OCI-LY3 (cell line): ENCODE measurements around the gene GSTM4.

Experiments used
- H2AFZ ChIP-seq: fragments of 200-600, 300-600 bp; shearing (Covaris generic); 2 replicates; pipeline ENCODE4 v1.6.0; 2014; ENCODE audit warnings: antibody characterized with exemption, low read depth, low read length
- H3K27ac ChIP-seq: fragments of 200-600, 300-600 bp; sonication (generic); 2 replicates; pipeline ENCODE4 v1.5.1; 2014; ENCODE audit warnings: mild to moderate bottlenecking, low read length, moderate library complexity, mixed read lengths
- H3K27me3 ChIP-seq: fragments of 200-600, 300-600 bp; sonication (generic); 2 replicates; pipeline ENCODE4 v1.6.1; 2014; ENCODE audit warnings: low read depth, low read length, mixed read lengths
- H3K36me3 ChIP-seq: fragments of 200-600, 300-600 bp; sonication (generic); replicated peaks from 2 replicates; pipeline ENCODE3; 2014; ENCODE audit warnings: low read depth, low read length, mixed read lengths
- H3K4me1 ChIP-seq: fragments of 300-600, 200-600 bp; sonication (generic); 2 replicates; pipeline ENCODE4 v1.6.1; 2014; ENCODE audit warnings: low read length, mixed read lengths
- H3K4me2 ChIP-seq: fragments of 200-600, 300-600 bp; sonication (generic); 2 replicates; pipeline ENCODE4 v1.6.1; 2014; ENCODE audit warnings: low read length, mixed read lengths
- H3K4me3 ChIP-seq: fragments of 300-600, 200-600 bp; sonication (generic); 2 replicates; pipeline ENCODE4 v1.5.1; 2014; ENCODE audit warnings: antibody characterized with exemption, mild to moderate bottlenecking, low read length, moderate library complexity
- H3K79me2 ChIP-seq: fragments of 300-600, 200-600 bp; shearing (Covaris generic); 2 replicates; pipeline ENCODE4 v1.6.1; 2014; ENCODE audit warnings: mild to moderate bottlenecking, low read length, mixed read lengths
- H3K9ac ChIP-seq: fragments of 300-600, 200-600 bp; shearing (Covaris generic); 2 replicates; pipeline ENCODE4 v1.6.0; 2014; ENCODE audit warnings: mild to moderate bottlenecking, low read length, moderate library complexity
- H3K9me3 ChIP-seq: fragments of 200-600, 300-600 bp; shearing (Covaris generic); 2 replicates; pipeline ENCODE4 v1.6.1; 2014; ENCODE audit warnings: low read length, mixed read lengths; ENCODE audit not compliant: insufficient read depth
- H4K20me1 ChIP-seq: fragments of 200-600, 300-600 bp; sonication (generic); 2 replicates; pipeline ENCODE4 v1.6.1; 2016; ENCODE audit warnings: low read length, mixed read lengths; ENCODE audit not compliant: insufficient read depth
- EZH2phosphoT487 ChIP-seq: fragments of 200-600 bp; shearing (Covaris generic); IDR thresholded peaks from 2 replicates; pipeline ENCODE4 v1.6.1; 2018; ENCODE audit warnings: antibody characterized with exemption, mixed run types, low read depth
- TF ChIP-seq, protein P1 (sequence below): fragments of 200-600, 300-600 bp; sonication (generic); IDR thresholded peaks from 2 replicates; pipeline ENCODE4 v1.5.1; 2014; ENCODE audit warnings: antibody characterized with exemption, low read length, low read depth

Gene GSTM4

DNA sequence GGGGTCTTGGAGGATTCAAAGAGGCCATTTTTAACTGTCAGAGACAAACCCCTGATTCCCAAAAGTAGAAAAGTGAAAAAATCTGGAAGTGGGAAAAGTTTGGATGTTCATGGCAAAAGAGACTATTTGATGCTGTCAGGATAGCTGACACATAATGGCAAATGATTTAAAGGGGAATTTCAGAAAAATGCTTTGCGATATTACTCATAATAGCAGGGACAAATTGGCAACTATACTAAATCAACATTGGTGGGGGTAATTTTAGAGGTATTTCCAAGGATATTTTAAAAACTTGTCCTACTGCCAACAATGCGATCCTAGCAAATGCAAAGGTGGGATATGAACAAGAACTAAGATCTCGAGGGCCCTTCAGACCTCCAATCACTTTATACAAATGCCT is 5.3 kb upstream of the GSTM4 start:
- H3K79me2 ChIP-seq, result no peaks in the 10 kb centered on the region
- no peak overlapping the region for H3K4me2 ChIP-seq
- H3K4me3 ChIP-seq, result no peak overlapping the region
- H2AFZ ChIP-seq, result no peak overlapping the region
- no peak overlapping the region for H3K9ac ChIP-seq
- no peaks in the 10 kb centered on the region for H3K9me3 ChIP-seq
- H3K36me3 ChIP-seq, result no peaks in the 10 kb centered on the region
- H3K27me3 ChIP-seq, result peaks cover 5% of the 10 kb centered on the region
- TF ChIP-seq, protein P1, sequence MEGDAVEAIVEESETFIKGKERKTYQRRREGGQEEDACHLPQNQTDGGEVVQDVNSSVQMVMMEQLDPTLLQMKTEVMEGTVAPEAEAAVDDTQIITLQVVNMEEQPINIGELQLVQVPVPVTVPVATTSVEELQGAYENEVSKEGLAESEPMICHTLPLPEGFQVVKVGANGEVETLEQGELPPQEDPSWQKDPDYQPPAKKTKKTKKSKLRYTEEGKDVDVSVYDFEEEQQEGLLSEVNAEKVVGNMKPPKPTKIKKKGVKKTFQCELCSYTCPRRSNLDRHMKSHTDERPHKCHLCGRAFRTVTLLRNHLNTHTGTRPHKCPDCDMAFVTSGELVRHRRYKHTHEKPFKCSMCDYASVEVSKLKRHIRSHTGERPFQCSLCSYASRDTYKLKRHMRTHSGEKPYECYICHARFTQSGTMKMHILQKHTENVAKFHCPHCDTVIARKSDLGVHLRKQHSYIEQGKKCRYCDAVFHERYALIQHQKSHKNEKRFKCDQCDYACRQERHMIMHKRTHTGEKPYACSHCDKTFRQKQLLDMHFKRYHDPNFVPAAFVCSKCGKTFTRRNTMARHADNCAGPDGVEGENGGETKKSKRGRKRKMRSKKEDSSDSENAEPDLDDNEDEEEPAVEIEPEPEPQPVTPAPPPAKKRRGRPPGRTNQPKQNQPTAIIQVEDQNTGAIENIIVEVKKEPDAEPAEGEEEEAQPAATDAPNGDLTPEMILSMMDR, result no peak
- TF ChIP-seq EZH2phosphoT487, result no peak
- H4K20me1 ChIP-seq, result no peaks in the 10 kb centered on the region
- peaks cover 6% of the 10 kb centered on the region; the same call in 1 of the 2 replicates for H3K4me1 ChIP-seq
- no peak overlapping the region for H3K27ac ChIP-seq

DNA sequence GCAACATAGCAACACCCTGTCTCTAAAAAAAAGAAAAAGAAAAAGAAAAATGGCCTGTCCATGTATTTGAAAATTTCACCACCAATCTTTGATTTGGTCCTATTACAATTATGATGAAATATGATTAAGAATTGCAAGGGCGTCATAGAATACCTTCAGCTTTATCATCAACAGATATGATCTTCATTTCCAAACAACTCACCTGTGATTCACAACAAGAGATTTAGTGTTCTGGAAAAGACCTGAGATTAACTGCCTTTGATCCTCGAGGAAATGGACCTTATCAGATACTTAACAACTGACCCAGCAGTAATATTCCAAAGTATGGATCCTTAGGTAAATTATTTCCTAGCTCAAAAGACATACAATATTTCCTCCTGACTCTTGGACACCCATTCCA is 3.5 kb upstream of the GSTM4 start:
- Histone ChIP-seq H2AFZ (no peak overlapping the region), H3K9ac (no peak overlapping the region), H3K79me2 (no peaks in the 10 kb centered on the region), H3K4me2 (no peak overlapping the region), H3K9me3 (no peaks in the 10 kb centered on the region), H3K4me3 (no peak overlapping the region), H3K36me3 (no peaks in the 10 kb centered on the region), H4K20me1 (no peaks in the 10 kb centered on the region), H3K27me3 (peaks cover 5% of the 10 kb centered on the region), H3K27ac (no peak overlapping the region), H3K4me1 (peaks cover 8% of the 10 kb centered on the region; the same call in 1 of the 2 replicates)
- TF ChIP-seq, protein P1, result no peak
- TF ChIP-seq EZH2phosphoT487, result no peak

DNA sequence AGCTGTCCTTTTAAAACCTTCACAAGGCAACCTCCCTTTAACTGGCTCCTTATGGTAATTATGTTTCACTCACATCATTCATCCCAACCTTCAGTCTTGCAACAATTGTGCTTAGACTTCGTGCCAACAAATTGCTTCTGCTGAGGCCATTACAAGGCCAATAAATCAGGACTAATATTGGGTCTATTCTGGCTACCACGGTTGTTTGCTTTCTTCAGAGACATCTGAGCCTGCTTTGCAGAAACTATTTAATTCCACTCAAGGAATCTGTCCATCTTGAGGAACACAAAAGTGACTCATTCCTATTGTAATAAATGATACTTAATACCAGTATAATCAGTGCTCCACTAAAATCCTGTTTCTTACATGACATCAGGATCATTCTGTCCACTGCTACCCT is 2.6 kb upstream of the GSTM4 start:
- H3K4me1 ChIP-seq, result peaks cover 8% of the 10 kb centered on the region; the same call in 1 of the 2 replicates
- H3K4me3 ChIP-seq, result no peak overlapping the region
- no peak overlapping the region for H2AFZ ChIP-seq
- no peaks in the 10 kb centered on the region for H3K9me3 ChIP-seq
- H3K27me3 ChIP-seq, result peaks cover 5% of the 10 kb centered on the region
- H3K36me3 ChIP-seq, result no peaks in the 10 kb centered on the region
- no peak overlapping the region for H3K27ac ChIP-seq
- H3K79me2 ChIP-seq, result no peaks in the 10 kb centered on the region
- no peak overlapping the region for H3K4me2 ChIP-seq
- no peaks in the 10 kb centered on the region for H4K20me1 ChIP-seq
- no peak overlapping the region for H3K9ac ChIP-seq
- no peak for TF ChIP-seq EZH2phosphoT487
- TF ChIP-seq, protein P1, result no peak

DNA sequence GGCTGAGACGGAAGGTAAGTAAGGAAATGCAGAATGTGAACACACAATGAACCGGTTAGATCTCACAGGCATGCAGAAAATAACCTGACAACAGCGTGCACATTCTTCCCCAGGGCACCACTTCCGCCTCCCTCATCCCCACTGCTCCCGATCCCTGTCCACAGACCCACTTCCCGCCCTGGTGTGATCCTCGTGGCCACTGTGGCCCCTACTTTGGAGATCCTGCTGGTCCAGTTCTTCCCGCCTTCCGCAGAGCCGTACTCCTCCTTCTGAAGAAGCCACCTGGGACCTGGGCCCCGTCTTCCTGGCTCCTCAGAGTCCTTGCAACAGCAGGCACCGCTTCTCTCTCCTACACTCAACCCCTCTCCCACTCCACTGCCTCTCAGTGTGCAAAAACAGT is 1.4 kb upstream of the GSTM4 start:
- H3K79me2 ChIP-seq, result no peaks in the 10 kb centered on the region
- H3K4me3 ChIP-seq, result no peak overlapping the region
- H3K4me1 ChIP-seq, result peaks cover 8% of the 10 kb centered on the region; the same call in 1 of the 2 replicates
- H3K9me3 ChIP-seq, result no peaks in the 10 kb centered on the region
- no peak for TF ChIP-seq EZH2phosphoT487
- no peak overlapping the region for H3K9ac ChIP-seq
- peaks cover 5% of the 10 kb centered on the region for H3K27me3 ChIP-seq
- H2AFZ ChIP-seq, result no peak overlapping the region
- H3K4me2 ChIP-seq, result no peak overlapping the region
- no peaks in the 10 kb centered on the region for H4K20me1 ChIP-seq
- no peak overlapping the region for H3K27ac ChIP-seq
- H3K36me3 ChIP-seq, result no peaks in the 10 kb centered on the region

DNA sequence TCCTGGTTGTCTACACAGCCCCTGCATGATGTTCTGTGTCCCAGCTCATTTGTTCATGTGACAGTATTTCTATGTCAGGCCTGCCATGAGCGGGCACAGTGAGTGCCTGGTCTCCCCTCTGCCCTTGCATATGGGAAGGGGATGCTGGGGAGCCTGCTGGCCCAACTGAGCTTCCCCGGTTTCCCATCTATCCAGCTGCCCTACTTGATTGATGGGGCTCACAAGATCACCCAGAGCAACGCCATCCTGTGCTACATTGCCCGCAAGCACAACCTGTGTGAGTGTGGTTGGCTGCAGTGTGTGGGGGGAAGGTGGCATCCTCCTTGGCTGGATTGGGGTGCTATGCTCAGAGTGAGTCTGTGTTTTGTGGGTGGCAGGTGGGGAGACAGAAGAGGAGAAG is 1.5 kb downstream of the GSTM4 start:
- Histone ChIP-seq H3K27me3 (no peaks in the 10 kb centered on the region; the same call in 1 of the 2 replicates), H3K9me3 (no peaks in the 10 kb centered on the region), H3K27ac (no peak overlapping the region), H3K4me1 (peaks cover 8% of the 10 kb centered on the region; the same call in 1 of the 2 replicates), H3K9ac (no peak overlapping the region), H3K4me2 (no peak overlapping the region), H3K4me3 (no peak overlapping the region), H3K36me3 (no peaks in the 10 kb centered on the region), H3K79me2 (no peaks in the 10 kb centered on the region), H4K20me1 (no peaks in the 10 kb centered on the region), H2AFZ (no peak overlapping the region)
- TF ChIP-seq EZH2phosphoT487, result no peak
- TF ChIP-seq, protein P1, result no peak
